GM10266 (cell line): ENCODE data around the gene SKAP1.

Source experiments
- DNase-seq: peaks from one replicate; pipeline ENCODE4 v3.0.0; 2012; ENCODE audit errors: extremely low spot score
- TF ChIP-seq, protein P1 (sequence below): IDR thresholded peaks from 2 replicates; pipeline ENCODE4 v1.5.1; 2012; ENCODE audit warnings: mild to moderate bottlenecking, low read depth; ENCODE audit not compliant: control insufficient read depth, insufficient read depth; ENCODE audit errors: missing control alignments

Gene SKAP1

DNA sequence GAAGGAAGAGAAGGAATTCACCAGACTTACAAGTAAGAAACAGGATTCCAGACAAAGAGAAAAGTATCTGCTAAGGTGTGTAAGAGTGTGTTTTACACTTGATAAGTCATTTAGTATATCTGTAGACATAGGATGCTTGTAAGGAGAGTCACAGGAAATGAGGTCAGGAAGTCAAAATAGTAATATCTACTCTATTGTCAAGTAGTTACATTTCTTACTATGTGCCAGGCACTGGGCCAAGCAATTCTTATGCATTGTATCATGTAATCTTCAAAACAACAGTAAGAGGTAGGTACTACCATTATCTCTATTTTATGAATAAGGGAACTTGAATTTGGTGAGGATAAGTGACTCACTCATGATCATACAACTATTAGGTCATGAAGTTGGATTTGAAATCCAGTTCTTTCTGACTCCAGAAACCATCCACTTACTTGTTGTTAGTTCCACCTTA is 193.3 kb downstream of the SKAP1 start:
- DNase-seq = no peak
- TF ChIP-seq, protein P1, sequence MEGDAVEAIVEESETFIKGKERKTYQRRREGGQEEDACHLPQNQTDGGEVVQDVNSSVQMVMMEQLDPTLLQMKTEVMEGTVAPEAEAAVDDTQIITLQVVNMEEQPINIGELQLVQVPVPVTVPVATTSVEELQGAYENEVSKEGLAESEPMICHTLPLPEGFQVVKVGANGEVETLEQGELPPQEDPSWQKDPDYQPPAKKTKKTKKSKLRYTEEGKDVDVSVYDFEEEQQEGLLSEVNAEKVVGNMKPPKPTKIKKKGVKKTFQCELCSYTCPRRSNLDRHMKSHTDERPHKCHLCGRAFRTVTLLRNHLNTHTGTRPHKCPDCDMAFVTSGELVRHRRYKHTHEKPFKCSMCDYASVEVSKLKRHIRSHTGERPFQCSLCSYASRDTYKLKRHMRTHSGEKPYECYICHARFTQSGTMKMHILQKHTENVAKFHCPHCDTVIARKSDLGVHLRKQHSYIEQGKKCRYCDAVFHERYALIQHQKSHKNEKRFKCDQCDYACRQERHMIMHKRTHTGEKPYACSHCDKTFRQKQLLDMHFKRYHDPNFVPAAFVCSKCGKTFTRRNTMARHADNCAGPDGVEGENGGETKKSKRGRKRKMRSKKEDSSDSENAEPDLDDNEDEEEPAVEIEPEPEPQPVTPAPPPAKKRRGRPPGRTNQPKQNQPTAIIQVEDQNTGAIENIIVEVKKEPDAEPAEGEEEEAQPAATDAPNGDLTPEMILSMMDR = no peak

DNA sequence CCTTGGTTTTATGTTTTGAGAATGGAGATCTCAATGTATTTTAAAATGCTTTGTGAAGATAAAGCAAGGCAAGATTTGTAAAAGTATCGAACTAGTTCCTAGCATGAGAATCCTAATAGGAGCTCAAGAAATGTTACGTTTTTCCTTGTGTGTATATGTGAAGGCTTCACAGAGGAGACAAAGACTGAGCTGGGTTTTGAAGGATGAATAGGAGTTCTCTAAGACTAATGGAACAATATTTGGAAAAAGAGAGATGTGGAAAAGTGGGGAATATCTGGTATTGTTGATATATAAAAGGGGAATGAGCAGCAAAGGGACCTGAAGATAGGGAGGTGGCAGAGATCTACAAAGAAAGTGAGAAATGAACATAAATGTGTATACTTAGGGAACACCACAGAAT is 195.1 kb downstream of the SKAP1 start:
- TF ChIP-seq, protein P1 = no peak

DNA sequence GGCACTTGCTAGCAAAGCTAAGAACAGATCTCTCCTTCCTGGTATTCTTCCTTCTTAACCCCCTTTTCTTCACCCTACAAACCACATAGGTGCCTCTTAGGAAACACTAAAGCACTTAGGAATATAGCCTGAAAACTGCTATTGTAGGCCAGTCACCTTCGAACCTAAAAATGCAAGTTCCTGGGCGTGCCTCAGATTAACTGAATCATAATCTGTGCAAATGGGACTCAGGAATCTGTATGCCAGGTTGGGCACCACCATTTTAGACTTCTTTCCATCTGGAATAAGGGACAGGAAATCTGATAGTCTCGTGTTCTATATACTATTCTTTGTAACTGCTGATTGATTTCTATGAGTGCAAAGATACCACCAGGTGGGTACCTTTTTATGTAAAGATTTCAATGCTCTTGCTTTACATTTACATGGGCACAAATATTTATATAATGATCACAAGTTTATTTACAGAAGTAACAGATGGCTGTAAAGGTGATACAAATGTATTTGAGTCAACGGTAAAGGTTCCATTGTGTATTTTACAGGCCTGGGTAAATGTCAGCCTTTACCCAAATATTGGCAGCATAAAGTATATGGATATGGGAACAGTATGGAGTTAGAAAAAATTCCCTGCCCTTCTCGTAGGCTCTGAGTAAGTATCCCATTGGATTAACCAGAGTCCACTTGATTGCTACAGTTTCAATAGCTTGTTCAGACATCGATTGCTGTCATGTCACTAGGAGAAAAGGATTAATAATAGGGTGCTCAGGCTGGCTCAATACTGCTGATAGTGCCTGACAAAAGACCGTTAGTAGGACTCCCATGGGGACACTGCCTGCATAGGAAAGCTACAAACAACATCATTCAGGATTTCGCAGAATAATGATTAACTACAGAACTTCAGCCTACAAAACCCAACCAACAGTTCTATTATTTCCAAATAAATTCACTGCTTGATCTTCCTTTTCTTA is 197.7 kb downstream of the SKAP1 start:
- no peak for DNase-seq

More for the DNA sequence above, 195.1 kb downstream of the SKAP1 start:
- no peak for DNase-seq

DNA sequence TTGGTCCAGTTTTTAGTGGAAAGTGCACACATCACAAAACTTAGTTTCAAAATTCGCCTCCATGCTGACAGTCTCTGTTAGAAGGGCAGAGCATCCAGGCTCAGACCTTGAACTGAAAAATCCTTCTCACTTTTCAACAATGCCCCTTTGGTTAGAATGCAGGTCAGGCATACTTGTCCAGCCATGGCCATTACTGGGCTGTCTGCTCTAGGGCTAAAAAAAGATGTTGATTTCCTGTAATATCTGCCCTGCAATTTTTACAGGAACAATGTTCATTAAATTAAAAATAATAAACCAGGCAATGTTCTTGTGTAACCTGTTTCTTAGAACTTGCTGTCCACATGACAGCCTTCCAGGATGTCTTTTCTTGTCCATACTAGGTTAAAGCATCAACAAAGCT is 200.1 kb downstream of the SKAP1 start:
- TF ChIP-seq, protein P1 = no peak
- no peak for DNase-seq

More for the DNA sequence above, 197.7 kb downstream of the SKAP1 start:
- TF ChIP-seq, protein P1 = no peak

DNA sequence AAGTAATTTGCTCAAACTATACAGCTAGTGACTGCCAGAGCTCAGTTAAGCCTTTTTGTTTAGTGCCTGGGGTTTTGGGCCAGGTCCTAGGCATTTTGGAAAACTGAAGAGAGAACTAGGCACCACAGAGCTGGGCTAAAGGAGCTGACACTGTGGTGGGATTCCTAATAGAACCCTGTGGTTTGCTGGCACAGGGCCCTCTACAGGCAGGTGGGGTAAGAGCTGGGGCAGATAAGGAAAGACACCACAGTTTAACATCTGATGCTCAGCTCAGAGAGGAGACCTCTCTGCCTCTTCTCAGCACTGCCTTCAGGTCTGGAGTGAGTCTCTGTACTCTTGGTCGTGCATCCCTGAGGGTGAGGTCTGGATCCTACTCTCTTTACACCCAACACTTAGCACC is 201.3 kb downstream of the SKAP1 start:
- no peak for DNase-seq
- TF ChIP-seq, protein P1 = no peak

DNA sequence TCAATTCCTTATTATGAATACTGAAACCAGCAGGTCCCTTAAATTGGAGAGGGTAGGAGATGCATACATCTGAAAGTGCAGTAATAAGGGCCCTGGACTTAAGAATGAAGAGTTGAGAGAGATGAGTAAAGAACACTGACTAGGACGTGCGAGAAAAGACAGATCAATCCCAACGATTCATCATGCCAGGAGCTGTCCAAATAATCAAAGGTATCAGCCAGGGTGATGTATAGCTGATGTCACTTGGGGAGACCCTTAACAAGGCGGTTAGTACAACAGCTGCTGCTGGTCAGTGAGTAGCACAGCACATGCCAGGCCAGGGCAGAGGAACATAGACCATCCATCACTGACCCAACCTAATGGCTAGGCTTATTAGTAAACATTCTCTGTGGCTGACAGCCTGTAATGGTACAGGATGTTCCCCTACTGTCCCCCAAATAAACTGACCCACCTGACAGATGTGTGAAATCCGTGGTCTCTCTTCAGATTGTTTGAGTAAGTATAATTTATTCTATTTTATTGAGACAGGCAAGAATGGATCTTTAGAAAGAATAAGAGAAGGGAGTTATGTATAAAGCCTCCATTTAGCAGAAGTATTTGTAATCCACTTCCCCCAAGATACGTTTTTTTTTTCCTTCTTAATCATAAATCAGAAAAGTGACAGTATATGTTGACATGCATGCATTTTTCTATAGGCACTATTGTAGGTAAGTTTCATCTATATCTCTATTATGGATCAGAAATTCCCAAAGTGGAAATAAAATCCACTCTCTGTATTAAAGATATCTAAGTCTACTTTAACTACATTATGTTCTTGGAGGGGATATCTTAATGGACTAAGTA is 204.1 kb downstream of the SKAP1 start:
- TF ChIP-seq, protein P1 = no peak
- DNase-seq = no peak
